HG02852 (cell line): ENCODE measurements around the gene DAPK2.

Experiments used
- ATAC-seq: cut with Tn5 transposase; IDR thresholded peaks from one replicate; pipeline ENCODE4 v1.9.1; 2021; ENCODE audit warnings: mild to moderate bottlenecking, moderate library complexity; ENCODE audit not compliant: unreplicated experiment

DAPK2 gene

GRCh38 chr15:64024172-64025050 lies 21.9 kb downstream of the DAPK2 start:
- ATAC-seq = no peak

- ATAC-seq = no peak
Observed at GRCh38 chr15:64023220-64023619, 23.1 kb downstream of the DAPK2 start.

GRCh38 chr15:64022571-64022970 lies 23.7 kb downstream of the DAPK2 start:
- no peak for ATAC-seq

- no peak for ATAC-seq
Observed at GRCh38 chr15:64019764-64020163, 26.5 kb downstream of the DAPK2 start.

- ATAC-seq = no peak
Observed at GRCh38 chr15:64017591-64018163, 28.6 kb downstream of the DAPK2 start.

GRCh38 chr15:64017082-64017588 lies 29.1 kb downstream of the DAPK2 start:
- ATAC-seq = no peak

GRCh38 chr15:64016257-64016656 lies 30.0 kb downstream of the DAPK2 start:
- no peak for ATAC-seq

- ATAC-seq = no peak
Observed at GRCh38 chr15:64014995-64015394, 31.3 kb downstream of the DAPK2 start.

- ATAC-seq = no peak
Observed at GRCh38 chr15:64013179-64014062, 32.9 kb downstream of the DAPK2 start.

GRCh38 chr15:64011736-64012135 lies 34.5 kb downstream of the DAPK2 start:
- no peak for ATAC-seq

- peak; percentile 68 for ATAC-seq
Observed at GRCh38 chr15:64010719-64011118, 35.6 kb downstream of the DAPK2 start.

- no peak for ATAC-seq
Observed at GRCh38 chr15:64009798-64010261, 36.5 kb downstream of the DAPK2 start.

- no peak for ATAC-seq
Observed at GRCh38 chr15:64009241-64009640, 37.0 kb downstream of the DAPK2 start.

GRCh38 chr15:64008177-64008576 lies 38.1 kb downstream of the DAPK2 start:
- no peak for ATAC-seq

GRCh38 chr15:64006642-64007041 lies 39.6 kb downstream of the DAPK2 start:
- no peak for ATAC-seq

GRCh38 chr15:64004587-64004986 lies 41.7 kb downstream of the DAPK2 start:
- no peak for ATAC-seq

GRCh38 chr15:64004056-64004455 lies 42.2 kb downstream of the DAPK2 start:
- no peak for ATAC-seq

GRCh38 chr15:64003182-64003581 lies 43.1 kb downstream of the DAPK2 start:
- ATAC-seq = no peak

GRCh38 chr15:64001148-64001547 lies 45.1 kb downstream of the DAPK2 start:
- ATAC-seq = no peak

GRCh38 chr15:64000183-64000951 lies 45.9 kb downstream of the DAPK2 start:
- no peak for ATAC-seq
